Caki2 (cell line): ENCODE results near the gene AP1G1. TPM values are rescaled to one million over a fixed set of nuclear protein-coding genes. Genes with fewer than 3 reads are reported as not detected.

Source experiments
- DNase-seq: peaks from one replicate; pipeline ENCODE4 v3.0.0-alpha.2; 2015; ENCODE audit warnings: low read depth
- in situ Hi-C: cut with HindIII; loops from 2 replicates; pipeline ENCODE4 v1.10.0; 2016; ENCODE audit warnings: low sequenced_read_pairs, low pct_unique_long_range_greater_than_20kb, mixed read lengths
- total RNA-seq: library from RNA; depleted of rRNA; stranded (reverse); fragments of >200 nt; shearing (Covaris generic); gene quantifications from 2 replicates; pipeline ENCODE4 v1.2.3, GENCODE V29; 2014; ENCODE audit warnings: low replicate concordance

The AP1G1 gene
- total RNA-seq, 1 experiment from 2014 or later, result 25.4 TPM

DNA sequence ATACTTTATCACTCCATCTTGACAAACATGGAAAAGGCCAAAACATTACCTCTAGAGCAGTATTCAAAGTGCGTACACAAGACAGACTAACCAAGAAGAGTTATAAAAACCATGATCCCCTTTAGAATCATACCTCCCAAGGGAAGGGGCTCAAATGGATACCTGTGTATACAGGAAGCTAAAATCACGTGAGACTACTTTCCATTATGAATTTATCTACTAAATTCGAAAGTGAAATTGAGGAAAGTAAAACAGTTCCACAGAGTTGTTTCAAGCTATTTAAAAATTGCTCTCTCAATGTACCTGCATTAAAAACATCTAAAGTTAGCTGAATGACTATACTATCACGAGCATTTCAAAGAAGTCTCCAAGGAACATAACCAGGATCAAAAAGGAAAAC, 32.7 kb downstream of the AP1G1 start:
- in situ Hi-C loops, result no loop called here
- no peak for DNase-seq

DNA sequence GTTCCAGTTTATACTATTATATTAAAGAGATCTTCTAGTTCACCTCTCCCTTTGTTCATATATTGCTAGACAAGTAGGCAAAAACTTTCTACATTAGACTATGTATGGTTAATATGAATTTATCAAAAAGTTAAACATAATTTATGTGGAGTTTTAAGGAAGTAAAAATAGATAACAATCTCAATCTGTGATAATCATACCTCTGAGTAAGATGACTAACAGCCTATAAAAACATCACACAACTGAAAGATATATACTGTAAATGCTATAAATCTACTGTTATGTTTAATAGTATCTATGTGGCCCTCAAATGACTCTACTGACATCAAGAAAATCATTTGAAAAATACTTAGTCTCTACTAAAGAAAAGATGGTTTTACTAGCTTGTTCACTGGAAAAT, 37.1 kb downstream of the AP1G1 start:
- DNase-seq, result no peak

DNA sequence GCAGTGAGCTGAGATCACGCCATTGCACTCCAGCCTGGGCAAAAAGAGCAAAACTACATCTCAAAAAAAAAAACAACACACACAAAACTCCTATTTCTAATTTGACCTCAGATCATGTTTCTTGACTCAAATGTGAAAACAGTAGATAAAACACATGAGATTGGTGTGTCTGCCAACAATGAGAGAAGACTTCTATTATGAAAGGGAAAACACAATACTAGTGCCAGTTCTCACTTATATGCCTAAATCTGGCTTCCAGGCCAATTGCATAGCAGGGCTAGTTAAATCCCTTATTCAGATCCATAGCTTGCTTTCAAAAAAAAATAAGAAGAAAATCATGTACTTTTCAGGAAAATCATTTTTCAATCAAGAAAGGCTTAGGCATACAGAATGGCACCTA, 39.4 kb downstream of the AP1G1 start:
- in situ Hi-C loops, result no loop called here
- no peak for DNase-seq

More for the DNA sequence above, 37.1 kb downstream of the AP1G1 start:
- in situ Hi-C loops, result no loop called here

DNA sequence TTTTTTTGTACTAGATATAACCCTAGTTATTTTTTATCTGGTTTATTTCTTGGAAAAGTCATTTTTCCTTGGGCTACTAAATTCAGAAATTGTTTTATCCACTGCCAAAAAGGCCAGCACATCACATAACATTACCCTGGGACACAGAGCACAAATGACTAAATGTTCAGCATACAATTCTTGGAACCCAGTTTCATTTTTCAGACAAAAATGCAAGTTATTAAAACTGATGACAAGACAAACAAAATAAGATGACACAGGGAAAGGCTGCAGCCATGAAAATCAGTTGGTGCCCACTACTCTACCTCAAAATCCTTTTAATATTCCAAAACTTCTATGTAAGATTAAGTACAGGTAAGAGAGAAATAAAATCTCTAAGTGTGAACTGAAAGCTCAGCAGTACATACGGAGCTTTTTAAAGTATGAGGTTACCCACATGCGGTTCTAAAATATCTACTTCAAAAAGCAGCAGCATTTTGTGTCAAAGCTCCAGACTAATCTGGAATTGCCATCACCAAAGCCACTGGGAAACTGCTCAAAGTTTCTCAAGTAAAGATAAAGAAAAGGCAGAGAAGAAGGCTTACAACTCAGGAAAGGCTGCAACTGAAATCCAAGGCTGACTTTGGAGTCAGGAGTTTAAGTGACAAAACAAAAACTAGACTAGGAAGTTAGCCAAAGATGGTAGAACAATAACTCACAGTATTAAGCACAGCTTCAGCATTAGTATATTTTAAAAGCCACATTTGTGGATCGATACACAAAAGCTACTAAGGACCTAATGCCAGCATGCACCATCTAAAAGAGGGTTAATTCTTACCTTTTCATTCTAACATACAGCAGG, 41.4 kb downstream of the AP1G1 start:
- no peak for DNase-seq
- in situ Hi-C loops, result no loop called here

DNA sequence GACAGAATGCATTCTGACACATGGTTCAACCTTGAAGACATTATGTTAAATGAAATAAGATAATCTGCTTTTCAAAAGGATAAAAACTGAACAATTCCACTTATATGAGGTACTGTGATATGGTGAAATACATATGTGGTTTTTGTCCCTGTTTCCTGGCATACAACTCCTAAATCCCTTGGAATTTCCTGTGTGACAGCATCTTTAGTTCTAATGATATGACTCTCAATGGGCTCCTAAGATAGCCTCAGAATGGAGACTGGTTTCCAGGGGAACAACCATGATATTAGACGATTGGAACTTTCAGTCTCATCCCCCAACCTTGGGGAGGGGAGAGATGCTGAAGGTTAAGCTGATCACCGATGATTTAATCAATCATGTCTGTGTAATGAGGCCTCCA, 46.4 kb downstream of the AP1G1 start:
- DNase-seq, result no peak
- in situ Hi-C loops, result no loop called here

DNA sequence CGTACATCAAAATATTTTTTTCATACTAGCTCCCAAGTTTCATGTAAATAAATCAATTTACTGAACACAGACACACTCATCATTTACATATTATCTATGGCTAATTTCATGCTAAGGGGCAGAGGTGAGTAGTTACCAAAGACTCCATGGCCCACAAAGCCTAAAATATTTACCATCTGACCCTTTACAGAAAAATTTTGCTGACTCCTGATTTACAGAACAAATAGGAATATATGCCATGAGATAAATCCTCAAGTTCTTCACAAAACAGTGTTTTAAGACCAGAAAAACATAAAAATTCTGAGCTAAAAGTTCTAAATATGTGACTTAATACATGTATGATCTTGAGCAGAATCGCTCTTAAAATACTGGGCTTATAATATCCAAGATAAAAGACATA, 47.5 kb downstream of the AP1G1 start:
- no peak for DNase-seq
- in situ Hi-C loops, result no loop called here

DNA sequence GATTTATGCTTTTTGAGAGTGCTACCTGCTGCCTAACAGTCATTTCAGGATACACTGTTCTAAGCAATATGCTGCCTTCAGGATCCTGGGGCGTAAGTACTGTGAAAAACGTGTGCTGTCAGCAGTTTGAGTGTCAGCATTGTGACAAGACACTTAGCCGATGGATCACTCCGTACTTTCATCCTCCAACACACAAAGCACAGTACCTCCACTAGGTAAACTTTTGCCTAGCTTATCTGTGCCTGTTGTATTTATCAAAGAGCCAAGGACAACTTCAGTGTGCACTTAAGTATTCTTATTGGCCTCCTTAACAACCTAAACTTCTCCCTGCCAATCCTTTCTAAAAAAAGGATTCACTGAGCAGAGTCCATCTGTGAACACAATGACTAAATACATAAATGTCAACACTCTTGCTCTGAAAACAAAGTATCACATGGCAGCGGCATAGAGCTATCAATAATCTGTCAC, 50.3 kb downstream of the AP1G1 start:
- no peak for DNase-seq
- in situ Hi-C loops, result no loop called here

DNA sequence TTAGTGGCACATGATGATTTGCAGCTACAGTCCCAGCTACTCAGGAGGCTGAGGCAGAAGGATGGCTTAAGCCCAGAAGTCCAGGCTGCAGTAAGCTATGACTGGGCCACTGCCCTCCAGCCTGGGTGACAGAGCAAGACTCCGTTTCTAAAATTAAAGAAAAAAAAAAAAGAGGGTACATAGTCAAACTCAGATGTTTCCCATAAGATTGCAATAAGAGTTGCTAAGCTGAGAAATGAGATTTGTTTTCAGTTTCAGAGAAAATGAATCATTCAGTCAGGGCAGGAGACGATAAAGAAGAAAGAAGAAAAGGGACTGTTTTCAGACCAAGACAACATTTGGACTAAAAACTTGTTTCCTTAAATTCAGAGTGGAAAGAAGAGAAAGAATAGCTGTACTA, 54.0 kb downstream of the AP1G1 start:
- DNase-seq, result no peak
- in situ Hi-C loops, result no loop called here

DNA sequence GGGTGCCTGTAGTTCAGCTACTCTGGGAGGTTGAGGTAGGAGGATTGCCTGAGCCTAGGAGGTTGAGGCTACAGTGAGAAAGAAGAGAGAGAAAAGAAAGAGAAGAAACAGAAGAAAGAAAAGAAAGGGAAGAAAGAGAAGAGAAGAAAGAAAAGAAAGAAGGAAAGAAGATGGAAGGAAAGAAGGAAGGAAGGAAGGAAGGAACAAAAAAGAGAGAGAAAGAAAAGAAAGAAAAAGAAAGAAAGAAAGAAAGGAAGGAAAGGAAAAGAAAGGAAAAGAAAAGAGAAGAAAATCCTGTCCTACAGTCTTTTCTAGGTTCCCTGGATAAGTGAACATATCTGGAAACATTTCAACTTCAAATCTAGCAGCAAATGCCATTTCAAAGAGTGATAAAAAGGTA, 54.5 kb downstream of the AP1G1 start:
- in situ Hi-C loops, result no loop called here
- DNase-seq, result no peak

DNA sequence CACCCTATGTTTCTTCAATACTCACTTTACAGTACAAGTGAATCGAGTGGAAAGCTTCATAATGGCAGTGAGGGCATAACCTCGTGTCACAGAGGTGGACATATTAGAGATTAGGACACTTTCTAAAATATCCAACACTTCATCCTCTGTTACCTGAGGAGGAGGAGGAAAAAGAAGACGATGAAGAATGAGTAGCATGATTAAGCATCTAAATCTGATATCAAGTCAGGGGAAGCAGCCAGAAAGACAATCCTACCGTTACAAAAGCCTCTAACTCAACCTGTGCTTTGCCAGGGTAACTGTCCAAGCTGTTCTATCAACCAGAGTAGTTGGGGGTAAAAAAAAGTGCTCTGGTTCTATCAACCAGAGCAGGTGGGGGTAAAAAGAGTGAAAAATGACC, 60.4 kb downstream of the AP1G1 start:
- DNase-seq, result no peak
- in situ Hi-C loops, result no loop called here

DNA sequence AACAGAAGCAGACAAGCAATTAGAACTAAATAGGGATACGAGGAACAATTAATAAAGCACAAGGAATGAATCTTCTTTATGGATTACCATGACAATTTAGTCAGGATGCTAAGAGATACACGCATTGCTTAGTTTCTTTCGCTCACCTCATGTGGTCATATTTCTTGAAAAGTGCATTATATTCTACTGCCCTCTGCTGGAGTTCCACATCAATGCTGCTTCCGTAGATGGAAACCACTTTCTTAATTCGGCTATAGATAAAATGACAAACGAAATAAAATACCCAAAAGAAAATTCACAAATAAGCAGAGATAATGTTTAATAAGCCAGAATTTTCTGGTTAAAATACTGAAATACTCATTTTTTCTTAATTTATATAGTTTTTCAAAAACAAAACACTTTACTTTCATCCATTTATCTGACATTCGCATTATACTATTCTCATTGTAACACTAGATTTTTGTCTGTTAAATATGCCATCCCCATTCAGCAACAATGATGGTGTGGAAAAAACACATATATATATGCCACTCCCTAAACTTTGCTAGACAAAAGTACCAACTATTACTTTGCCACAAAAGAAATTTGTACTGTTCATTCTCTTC, 62.1 kb downstream of the AP1G1 start:
- DNase-seq, result peak; percentile 23
- in situ Hi-C loops, result no loop called here

DNA sequence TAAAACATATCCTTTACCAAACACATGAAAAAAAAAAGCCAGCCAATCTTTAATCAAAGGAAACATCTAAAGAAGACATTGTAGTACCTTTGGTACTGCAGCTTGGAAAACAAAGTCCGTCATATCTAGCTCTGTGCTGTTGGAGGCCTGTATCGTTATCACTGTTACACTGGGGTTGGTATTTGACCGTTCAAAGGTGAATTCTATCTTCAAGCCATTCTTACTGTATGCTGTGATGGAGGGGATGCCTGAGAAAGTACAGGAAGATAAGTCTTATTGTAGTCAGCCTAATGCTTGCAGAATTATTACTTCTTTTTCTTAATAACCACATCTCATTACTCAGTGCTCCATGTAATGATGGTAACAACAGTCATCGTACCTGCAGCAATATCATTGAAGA, 69.8 kb downstream of the AP1G1 start:
- no peak for DNase-seq
- in situ Hi-C loops, result loop anchor here (10.0 kb wide), 1 partner anchor 46 kb away; no protein-coding TSS in a partner anchor

DNA sequence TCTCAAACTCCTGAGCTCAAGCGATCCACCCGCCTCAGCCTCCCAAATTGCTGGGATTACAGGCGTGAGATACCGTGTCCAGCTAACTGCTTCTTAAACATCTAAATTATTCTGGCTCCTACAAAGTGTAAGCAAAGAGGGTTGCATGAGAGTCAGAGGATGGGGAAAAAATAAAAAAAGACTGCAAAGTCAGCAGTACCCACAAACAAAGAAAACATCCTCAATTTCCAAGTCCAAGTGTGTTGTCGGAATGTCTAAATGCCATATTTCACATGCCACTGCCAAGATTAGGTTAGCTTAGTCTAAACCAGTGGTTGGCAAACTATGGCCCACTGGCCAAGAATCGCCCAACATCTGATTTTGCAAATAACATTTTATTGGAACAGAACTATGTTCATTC, 71.1 kb downstream of the AP1G1 start:
- in situ Hi-C loops, result loop anchor here (10.0 kb wide), 1 partner anchor 47 kb away; no protein-coding TSS in a partner anchor
- no peak for DNase-seq

DNA sequence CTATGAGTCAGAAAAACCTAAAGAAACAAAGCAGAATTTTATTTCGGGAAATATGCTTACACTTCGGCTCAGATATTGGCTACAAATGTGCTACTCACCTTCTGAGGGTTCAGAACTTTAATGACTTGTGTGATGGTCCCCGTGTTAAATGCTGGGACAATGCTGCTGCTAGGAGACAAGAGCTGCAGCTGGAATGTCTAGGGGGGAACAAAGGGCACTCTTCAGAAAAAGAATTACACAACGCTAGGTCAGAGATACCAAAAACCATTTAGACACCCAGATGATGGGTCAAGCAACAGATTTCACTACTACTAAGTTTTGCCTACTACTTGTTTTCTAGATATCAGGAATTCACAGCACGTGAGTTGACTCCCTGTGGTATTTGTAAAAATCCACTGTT, 74.1 kb downstream of the AP1G1 start:
- in situ Hi-C loops, result loop anchor here (10.0 kb wide), 1 partner anchor 50 kb away; no protein-coding TSS in a partner anchor
- no peak for DNase-seq

DNA sequence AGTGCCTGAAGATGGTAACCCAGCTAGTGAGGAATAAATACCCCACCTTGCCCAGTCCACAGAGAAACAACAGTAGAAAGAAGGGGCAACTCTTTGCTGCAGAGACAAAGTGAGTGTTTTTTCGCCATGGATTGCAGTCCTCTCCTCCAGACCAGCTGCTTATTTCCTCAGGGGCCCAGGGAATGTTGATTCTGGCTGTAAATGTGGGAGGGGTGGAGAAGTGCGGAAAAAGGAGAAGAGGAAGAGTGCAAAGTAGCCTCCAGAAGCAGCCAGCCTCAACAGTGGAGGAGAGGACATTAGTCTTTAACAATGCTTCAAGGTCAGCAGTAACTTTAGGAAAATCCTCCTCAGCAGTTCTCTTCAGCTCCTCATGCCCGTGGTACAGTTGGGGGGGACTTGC, 76.0 kb downstream of the AP1G1 start:
- DNase-seq, result no peak
- in situ Hi-C loops, result loop anchor here (10.0 kb wide), 1 partner anchor 52 kb away; no protein-coding TSS in a partner anchor

DNA sequence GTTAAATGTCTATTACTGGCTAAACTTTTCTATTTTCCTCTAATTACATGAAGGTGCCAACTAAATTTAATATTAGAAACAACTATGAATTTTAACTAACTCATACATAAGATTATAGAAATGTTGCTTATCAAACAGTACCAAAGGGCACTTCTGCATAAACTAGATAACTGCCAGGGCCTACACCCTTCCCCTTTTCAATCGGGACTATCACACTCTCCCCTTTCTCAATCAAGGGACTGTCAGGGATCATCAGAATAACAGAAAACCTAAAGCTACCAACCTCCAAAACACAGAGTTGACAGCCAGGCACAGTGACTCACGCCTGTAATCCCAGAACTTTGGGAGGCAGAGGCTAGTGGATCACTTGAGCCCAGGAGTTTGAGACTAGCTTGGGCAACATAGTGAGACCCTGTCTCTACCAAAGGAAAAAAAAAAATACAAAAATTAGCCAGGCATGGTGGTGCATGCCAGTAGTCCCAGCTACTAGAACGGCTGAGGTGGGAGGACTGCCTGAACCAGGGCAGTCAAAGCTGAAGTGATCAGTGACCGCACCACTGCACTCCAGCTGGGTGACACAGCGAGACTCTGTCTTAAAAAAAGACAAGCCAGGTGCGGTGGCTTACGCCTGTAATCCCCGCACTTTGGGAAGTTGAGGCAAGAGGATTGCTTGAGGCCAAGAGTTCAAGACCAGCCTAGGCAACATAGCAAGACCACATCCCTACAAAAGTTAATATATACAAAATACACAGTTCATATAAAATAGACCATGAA, 80.9 kb downstream of the AP1G1 start:
- DNase-seq, result no peak
- in situ Hi-C loops, result no loop called here

DNA sequence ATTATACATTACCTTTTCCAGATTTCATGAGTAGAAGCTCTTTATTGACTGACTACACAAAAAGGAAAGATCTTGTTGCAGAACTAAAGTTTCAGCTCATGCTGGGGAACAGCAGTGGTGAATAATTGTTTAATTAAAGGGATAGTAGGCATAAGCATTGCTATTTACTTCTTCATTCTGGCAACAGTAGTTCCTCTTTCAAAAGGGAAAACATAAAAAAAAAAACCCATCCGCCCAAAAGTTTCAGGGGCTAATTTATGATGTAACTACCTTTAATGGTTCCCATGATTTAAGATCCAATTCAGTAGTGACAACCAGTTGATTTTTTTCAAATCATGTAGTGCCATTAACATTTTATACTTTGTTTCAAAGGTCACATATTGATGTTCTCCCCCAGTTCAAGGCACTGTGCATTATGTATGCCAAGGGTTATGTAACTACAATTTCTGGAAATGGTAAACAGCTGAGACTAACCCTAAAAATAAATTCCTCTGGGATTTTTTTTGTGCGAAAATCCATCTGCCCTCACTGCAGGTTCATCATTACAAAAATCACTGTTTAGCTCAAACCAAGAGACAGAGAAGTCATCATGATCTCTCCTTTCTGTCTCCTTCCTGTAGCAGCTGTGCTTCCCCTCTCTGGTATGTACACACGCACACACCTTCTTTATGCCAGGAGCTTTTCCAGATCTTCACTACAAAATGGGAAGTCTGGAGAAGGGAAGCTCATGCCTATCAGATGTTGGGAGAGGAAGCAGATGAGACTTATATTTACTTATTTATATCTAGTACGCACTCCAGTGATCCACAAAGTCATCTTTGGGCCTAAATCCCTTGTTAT, 81.9 kb downstream of the AP1G1 start:
- DNase-seq, result no peak

DNA sequence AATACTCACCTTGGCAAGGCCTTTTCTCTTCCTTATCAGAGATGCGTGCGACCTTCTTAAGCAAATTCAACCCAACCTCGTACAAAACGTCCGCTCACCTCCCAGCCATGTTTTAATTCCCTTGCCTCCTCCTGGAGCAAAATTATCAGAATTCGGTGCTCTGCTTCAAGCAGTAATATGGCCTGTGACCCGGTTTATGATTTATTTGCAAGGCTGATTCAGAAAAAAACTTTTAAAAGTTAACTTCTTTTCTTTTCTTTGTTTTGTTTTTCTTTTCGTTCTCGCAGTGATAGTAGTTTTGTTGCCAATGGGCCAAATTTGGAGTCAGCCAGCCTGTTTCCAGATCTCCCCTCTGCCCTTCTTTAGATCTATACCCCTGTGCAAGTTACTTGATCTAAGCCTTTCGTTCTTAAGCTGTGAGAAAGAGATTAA, 84.3 kb downstream of the AP1G1 start, which contains the start of gene PHLPP2:
TSS of gene PHLPP2 (minus strand) at position 382 of the 432 bp plus-strand sequence. CDS start 9,906 bp downstream, outside the sequence.
- in situ Hi-C loops, result no loop called here
- DNase-seq, result no peak

More for the DNA sequence above, 81.9 kb downstream of the AP1G1 start:
- in situ Hi-C loops, result no loop called here
